Stomach (tissue), 4 donors: ENCODE data around the gene SUCLA2.

Experiments used
- EP300 ChIP-seq: sonication (generic); formaldehyde crosslinking; IDR thresholded peaks from one replicate; pipeline ENCODE4 v1.6.1; 2017; ENCODE audit warnings: antibody characterized with exemption
- POLR2A ChIP-seq, 4 donors: fragments of 450-650 bp; IDR thresholded peaks; one replicate each; pipeline ENCODE4 v1.6.1; 2016; ENCODE audit warnings: antibody characterized with exemption in 4 of 4, control low read depth in 2 of 4, mild to moderate bottlenecking in 1 of 4, moderate library complexity in 1 of 4
- POLR2AphosphoS5 ChIP-seq, 3 donors: sonication (generic); formaldehyde crosslinking; IDR thresholded peaks; one replicate each; pipeline ENCODE4 v1.6.1; 2016; ENCODE audit warnings: antibody characterized with exemption in 3 of 3
- TF ChIP-seq, protein P1 (sequence below), 7 experiments: fragments of 450-650 bp in 4 of 7; fragments of 200-600 bp in 3 of 7; sonication (generic) in 3 of 7; IDR thresholded peaks; one replicate each; pipeline ENCODE4 v1.5.1; 2016 to 2019; ENCODE audit warnings: antibody characterized with exemption in 7 of 7, control low read depth in 2 of 7, mild to moderate bottlenecking in 1 of 7

DNA sequence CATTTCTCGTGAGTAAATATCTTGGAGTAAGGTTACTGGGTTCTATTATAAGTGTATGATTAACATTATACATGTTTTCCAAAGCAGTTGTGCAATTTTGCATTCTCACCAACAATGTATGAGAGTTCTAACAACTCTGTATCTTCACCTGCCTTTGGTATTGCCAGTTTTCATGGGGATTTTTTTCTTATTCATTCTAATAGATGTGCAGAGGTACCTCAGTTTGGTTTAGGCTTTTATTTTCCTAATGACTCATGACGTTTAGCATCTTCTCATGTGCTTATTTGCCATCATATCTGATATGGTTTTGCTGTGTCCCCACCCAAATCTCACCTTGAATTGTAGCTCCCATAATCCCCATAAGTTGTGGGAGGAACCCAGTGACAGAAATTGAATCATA is 28.8 kb upstream of the SUCLA2 start:
- TF ChIP-seq, protein P1, sequence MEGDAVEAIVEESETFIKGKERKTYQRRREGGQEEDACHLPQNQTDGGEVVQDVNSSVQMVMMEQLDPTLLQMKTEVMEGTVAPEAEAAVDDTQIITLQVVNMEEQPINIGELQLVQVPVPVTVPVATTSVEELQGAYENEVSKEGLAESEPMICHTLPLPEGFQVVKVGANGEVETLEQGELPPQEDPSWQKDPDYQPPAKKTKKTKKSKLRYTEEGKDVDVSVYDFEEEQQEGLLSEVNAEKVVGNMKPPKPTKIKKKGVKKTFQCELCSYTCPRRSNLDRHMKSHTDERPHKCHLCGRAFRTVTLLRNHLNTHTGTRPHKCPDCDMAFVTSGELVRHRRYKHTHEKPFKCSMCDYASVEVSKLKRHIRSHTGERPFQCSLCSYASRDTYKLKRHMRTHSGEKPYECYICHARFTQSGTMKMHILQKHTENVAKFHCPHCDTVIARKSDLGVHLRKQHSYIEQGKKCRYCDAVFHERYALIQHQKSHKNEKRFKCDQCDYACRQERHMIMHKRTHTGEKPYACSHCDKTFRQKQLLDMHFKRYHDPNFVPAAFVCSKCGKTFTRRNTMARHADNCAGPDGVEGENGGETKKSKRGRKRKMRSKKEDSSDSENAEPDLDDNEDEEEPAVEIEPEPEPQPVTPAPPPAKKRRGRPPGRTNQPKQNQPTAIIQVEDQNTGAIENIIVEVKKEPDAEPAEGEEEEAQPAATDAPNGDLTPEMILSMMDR (IDR thresholded peaks at IDR 0.05), result no peak
- TF ChIP-seq EP300 (no peak), POLR2A (IDR thresholded peaks at IDR 0.05) (no peak), POLR2AphosphoS5 (IDR thresholded peaks at IDR 0.05) (no peak)
